HCT116 (cell line): ENCODE data around the gene ADAM19.

Source experiments
- CEBPB ChIP-seq: IDR thresholded peaks from 2 replicates; pipeline ENCODE4 v1.6.1; 2012; ENCODE audit warnings: low read depth
- EZH2phosphoT487 ChIP-seq: fragments of 200-600 bp; IDR thresholded peaks from 2 replicates; pipeline ENCODE4 v1.6.1; 2018; ENCODE audit warnings: antibody characterized with exemption, borderline replicate concordance
- JUND ChIP-seq: IDR thresholded peaks from 2 replicates; pipeline ENCODE4 v1.6.1; 2012
- POLR2A ChIP-seq: IDR thresholded peaks from 2 replicates; pipeline ENCODE4 v1.7.0; 2011; ENCODE audit warnings: borderline replicate concordance; ENCODE audit not compliant: insufficient read depth, insufficient read length; ENCODE audit errors: extremely low read depth
- SP1 ChIP-seq: IDR thresholded peaks from 2 replicates; pipeline ENCODE4 v1.6.1; 2012; ENCODE audit warnings: low read depth
- YY1 ChIP-seq: IDR thresholded peaks from 2 replicates; pipeline ENCODE4 v1.6.1; 2011; ENCODE audit warnings: low read length, low read depth, moderate library complexity, mild to moderate bottlenecking; ENCODE audit not compliant: insufficient replicate concordance; ENCODE audit errors: extremely low read depth
- TF ChIP-seq, protein P1 (sequence below), 3 experiments: fragments of 200-600 bp in 1 of 3; sonication (generic) in 1 of 3; IDR thresholded peaks in 2 of 3; conservative IDR thresholded peaks in 1 of 3; 2 replicates each; pipeline ENCODE4 v1.5.1; 2012 to 2017; ENCODE audit warnings: low read depth in 2 of 3, low read length in 2 of 3, antibody characterized with exemption in 1 of 3, borderline replicate concordance in 1 of 3, control low read depth in 1 of 3, mild to moderate bottlenecking in 1 of 3, mixed read lengths in 1 of 3, mixed run types in 1 of 3, moderate library complexity in 1 of 3; ENCODE audit not compliant: insufficient read depth in 1 of 3

DNA sequence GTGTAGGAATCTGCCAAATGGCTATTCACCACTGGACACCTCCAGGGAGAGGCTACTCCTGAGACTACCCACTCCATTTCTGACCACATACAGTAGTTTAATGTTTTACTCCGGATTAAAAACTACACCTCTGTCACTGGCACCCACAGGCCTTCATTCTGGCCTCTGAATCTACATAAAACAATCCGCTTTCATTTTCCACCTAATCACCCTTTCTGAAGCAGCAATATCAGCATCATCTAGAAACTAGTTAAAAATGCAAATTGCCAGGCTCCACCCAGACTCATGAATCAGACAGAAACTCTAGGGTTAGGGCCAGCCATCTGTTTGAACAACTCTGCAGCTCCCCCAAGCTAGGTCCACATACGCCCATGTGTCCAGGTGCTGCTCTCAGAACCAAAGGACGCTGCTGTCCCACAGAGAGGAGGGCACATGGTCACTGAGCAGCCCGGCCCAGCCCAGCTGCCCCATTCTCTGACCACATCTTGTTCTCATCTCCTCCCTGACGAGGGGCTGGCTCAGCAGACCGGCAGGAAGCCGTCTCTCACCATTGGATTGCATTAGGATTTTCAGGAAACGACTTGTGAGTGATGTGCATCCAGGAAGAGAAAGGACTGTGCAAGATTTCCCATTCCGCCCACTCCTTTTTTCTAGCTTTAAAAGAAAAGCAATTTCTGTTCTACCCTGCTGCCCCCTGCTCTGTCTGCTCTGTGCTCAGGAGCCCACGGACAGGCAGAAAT is 34.7 kb downstream of the ADAM19 start:
- TF ChIP-seq, protein P1, sequence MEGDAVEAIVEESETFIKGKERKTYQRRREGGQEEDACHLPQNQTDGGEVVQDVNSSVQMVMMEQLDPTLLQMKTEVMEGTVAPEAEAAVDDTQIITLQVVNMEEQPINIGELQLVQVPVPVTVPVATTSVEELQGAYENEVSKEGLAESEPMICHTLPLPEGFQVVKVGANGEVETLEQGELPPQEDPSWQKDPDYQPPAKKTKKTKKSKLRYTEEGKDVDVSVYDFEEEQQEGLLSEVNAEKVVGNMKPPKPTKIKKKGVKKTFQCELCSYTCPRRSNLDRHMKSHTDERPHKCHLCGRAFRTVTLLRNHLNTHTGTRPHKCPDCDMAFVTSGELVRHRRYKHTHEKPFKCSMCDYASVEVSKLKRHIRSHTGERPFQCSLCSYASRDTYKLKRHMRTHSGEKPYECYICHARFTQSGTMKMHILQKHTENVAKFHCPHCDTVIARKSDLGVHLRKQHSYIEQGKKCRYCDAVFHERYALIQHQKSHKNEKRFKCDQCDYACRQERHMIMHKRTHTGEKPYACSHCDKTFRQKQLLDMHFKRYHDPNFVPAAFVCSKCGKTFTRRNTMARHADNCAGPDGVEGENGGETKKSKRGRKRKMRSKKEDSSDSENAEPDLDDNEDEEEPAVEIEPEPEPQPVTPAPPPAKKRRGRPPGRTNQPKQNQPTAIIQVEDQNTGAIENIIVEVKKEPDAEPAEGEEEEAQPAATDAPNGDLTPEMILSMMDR (IDR thresholded peaks at IDR 0.05 in 2 of 3, conservative IDR thresholded peaks at IDR 0.05 in 1 of 3; ENCODE audit: borderline replicate concordance in 1 of 3, insufficient read depth in 1 of 3, low read depth in 2 of 3, low read length in 2 of 3) = no peak
- TF ChIP-seq YY1 = no peak
- TF ChIP-seq POLR2A = no peak
- TF ChIP-seq EZH2phosphoT487 = no peak
- TF ChIP-seq CEBPB = no peak
- no peak for TF ChIP-seq JUND
- no peak for TF ChIP-seq SP1
